Left hindlimb (tissue), 1 donor: ENCODE measurements around the gene IFIT1.
"Not testable (repeated sequence)": the region's sequence is repeated elsewhere in the genome, so short reads cannot be mapped to it uniquely, and the experiment has no call there.

ENCODE experiments used
- DNase-seq: peaks from one replicate; pipeline ENCODE4 v3.0.0-alpha.2; 2018

IFIT1 gene

DNA sequence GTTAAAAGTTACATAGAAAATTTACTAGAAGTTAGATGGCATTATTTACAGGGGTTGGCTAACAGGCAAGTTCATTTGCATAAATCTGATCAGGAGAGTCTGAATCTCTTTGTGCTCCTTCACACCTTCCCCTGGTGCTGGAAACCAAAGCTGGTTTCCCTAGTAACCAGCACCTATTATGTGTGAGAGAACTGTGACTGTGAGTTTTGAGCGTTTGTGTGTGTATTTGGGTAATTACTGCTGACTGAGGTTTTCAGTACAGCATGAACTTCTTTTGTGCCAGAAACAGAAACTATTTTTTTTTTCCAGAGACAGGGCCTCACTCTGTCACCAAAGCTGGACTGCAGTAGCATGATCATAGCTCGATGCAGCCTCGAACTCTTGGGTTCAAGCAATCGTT is 24.9 kb upstream of the IFIT1 start:
- DNase-seq: no peak

DNA sequence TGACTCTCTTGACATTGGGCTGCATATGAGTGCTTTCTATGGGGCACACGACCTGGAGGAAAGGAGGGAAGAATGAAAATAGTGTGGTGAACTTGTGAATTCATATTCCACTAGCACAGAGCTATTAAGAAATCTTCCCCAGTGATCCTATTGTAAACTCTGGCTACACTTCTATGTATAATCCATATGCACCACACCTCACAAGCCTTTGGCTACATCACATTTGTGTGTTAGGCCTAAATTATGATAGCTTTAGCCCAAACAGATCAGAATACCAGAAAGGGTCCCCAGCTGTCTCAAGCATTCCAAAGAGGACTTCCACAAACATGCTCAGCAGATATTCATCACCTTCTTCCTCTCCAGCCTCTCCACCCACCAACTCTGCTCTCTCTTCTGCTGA is 24.3 kb upstream of the IFIT1 start:
- no peak for DNase-seq

DNA sequence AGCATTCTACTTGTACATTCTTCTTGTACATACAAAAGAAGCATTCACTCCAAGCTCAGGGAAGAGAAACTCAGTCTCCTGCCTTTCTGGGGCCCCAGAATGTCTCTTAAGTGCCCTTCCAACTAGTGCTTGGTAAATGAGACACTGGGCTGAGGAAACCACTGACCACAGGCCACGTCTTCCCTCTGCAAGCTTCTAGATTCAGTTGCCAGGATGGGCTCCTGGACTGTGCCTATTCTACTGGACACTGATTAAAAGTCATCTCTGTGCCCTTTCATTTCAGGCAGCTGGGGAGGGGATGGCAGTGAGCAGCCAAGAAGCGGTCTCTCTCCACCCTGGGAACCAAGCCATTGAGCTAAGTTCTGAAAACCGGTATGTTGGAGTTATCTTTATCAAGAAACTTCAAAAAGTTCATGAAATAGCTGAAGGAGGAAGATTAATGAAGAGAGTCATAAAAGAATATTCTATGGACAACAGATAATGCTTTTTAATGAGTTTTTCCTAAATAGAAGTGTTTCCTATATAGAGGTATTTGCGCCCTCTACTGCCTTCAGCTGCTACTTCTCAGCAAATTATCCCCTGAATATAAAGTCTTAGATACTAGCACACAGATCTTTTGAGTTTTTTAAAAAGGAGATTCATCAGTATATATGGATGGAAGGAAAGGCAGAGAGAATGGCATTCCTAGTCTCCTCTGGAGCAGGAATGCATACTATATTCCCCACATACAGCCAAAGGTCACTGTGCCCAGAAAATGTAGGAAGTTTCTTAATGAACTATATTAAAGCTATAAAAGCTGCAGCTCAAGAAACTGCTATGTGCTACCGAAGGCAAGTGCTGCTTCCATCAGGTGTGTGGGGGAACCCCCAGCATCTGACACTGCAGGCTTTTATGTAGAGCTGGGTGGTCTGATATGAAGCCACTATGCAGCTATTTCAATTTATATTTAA is 23.0 kb upstream of the IFIT1 start:
- peak; percentile 74 for DNase-seq

DNA sequence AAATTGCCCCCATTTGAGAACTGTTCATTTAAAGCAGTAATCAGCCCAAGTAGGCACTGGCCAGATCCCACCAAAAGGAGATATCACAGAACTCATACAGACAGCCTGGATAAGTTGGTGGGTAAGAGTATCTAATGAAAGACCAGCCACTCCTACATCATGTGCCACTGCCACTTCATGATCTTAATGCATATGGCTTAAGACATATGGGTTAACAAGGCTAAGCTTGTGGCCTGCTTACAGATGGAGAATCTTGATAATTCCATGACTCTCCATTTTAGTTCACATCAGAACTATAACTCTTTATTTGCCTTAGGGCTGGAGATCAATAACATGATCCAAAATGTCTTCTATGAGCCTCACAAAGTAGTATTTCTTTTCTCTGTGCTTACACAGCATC is 21.3 kb upstream of the IFIT1 start:
- no peak for DNase-seq

DNA sequence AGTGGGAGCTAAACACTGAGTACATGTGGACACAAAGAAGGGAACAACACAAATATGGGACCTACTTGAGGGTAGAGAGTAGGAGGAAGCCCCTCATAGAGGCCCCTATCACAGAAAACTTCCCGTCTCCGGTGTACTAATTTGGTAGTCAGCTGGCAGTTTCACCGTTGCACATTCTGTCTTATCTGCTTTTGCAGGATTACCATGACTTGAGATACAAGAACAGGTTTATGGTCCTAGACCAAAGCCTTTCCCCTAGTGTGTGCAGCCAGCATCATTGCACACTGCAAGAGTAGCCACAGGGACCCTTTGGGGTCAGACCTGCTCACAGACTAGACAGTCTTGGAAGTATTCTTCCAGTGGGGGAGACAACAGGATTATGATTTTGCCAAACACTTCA is 20.4 kb upstream of the IFIT1 start:
- DNase-seq: no peak

DNA sequence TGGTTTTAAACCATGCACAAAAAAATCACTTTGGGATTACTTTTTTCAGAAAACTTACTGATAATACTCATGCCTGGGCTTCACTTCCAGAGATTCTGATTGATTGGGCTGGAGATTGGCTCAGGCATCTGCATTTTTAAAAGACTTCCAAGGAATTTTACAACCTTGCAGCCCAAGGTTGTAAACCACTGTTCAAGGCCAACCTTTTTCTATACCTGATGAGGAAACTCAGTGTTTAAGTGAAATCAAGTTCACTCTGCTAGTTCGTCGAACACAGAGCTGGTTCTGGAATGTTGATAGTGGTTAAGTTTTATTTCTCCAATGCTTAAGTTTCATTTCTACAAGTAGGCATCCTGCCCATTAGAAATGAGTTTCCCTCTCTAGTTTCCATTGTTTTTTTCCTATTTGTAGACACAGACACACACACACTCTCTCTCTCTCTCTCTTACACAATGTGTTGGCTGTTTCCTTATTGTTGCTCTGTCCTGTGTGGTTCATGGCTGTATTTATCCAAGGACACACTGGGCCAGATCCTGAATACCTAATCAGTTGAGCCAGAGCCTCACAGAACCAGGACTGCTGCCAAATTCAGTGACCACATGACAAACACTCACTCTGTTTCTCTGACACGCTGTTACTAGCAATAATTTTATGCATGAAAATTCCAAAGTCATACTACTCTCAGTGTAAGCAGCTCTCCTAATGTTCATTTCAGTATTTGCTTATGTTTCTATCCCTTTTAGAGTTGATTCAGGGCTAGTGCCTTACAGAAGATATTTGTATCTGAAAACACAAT is 18.3 kb upstream of the IFIT1 start:
- peak; percentile 79 for DNase-seq

DNA sequence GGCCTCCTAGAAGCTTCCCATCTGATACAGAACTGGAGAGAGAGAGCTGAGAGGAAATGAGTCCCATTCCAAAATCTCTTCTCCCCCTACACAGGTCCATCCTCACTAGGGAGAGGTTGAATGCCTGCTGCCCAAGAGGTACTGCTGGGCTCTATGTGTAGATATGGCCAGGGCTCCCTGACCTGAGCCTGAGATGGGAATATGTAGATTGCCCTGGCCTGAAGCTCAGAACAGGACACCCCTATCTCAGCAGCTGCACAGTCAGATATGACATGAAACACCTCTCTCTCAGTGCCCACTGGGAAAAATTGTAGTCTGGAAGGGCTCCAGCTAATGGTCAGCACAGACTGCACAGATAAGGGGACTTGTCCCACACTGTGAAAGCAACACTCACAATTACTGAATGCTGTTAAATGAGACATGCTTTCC is 17.7 kb upstream of the IFIT1 start:
- no peak for DNase-seq

DNA sequence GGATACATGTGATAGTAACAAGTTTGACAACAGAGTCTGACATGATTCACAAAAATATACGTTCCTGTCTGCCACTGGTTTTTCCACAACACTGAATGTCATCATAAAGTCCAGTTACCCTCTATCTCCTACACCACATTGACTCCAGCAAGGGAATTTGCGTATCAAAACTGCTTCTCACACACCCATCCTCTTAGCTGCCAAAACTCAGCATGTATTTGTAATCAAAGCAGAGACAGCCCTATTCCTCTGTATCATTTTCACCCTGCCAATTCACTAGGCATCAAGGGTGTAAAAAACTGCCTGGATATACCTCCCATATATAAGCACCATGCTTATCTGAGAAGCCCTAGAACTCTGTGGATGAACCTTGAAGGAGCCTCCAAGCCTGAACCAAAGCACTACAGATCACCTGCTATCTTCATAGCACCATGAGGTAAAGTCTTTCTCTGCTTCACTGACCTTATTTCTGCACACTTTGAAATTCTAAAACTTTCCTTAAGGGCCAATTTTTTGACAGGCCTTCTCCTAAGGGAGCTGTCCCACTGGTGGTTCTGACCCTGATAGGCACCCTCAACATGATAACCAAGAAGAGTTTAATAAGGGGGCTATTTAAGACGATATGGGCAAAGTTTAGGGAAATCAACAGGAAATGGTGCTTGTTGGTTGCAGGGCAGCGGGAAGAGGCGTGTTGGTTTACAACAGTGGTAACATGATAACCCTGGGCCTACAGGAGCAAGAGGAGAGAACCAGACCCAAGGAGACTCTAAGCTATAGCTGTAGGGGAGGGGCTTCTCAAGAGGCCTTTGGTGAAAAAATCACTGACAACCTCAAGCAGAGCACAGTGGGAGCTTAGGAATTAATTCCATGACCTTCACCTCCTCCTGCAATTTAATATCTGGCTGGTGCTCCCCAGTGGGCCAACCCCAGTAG is 14.5 kb upstream of the IFIT1 start, which contains the start of gene IFIT1B:
TSS of gene IFIT1B (plus strand) at position 352 of the 933 bp plus-strand sequence. CDS start at position 432, 80 bp downstream.
- DNase-seq: no peak

DNA sequence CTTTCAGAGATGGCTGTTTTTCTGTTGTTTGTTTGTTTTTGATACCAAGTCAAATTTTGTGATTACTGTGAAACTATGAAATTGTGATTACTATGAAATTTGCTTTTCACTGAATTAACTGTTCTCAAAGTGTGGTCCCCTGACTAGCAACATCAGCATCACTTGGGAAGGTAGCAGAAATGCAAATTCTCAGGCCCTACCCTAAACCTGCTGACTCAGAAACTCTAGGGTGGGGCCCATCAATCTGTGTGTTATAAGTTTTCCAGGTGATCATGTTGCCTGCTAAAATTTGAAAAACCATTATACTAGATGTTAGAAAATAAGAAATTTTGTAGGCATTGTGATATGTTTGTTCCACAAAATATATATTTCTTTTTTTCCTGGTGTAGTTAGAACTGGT is 13.3 kb upstream of the IFIT1 start:
- DNase-seq: no peak

DNA sequence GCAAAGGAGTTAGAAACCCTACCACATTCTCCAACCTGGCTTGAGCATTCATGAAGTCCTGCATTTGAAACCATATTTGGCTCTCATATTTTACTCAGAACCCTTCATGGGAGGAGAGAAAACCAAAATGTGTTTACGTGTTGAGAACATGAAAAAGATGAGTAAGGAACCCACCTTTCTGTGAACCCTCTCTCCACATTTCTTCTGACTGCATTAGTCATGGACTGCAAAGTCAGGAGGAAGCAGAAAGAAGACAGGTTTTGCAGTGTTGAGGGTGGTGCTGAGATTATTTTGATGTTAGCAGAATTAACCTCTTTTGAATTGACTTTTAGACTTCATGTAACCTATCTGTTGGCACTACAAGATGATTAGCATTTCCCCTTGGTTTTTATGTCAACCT is 9.7 kb upstream of the IFIT1 start:
- no peak for DNase-seq

DNA sequence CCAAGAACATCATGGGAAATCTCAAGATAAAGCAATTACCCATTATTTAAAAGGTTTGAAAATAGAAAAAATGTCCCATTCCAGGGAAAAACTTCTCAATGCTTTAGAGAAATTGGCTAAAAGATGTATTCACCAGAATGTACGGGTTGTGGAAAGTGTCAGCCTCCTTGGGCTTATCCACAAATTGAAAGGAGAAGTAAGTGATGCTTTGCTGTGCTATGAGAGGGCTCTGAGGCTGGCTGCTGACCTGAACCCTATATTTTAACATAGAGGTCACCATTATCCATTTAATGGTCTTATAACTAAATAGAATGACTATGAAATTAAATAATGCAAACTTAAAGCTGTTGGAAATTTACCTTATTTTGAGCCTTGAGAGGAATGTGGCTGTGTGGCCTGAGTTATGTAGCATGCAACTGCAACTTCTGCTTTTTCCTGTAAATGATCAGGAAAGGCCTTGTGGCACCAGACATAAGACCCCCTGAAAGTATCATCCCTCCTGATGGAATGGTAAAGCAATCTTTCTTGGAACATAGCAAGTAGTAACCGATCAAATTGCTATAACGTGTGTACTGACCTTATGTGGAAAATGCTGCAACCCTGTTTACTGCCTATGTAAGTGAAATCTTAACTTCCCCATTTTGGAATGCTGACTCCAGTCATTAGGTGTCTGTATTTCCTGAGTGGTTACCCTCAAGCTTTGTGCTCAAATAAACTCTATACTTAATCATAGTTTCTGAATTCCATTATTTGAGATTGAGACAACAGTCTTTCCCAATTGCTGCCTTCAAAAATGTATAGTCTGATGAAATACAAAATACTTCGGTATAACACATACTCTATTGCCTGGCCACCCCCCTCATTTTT is 7.7 kb upstream of the IFIT1 start:
- no peak for DNase-seq

DNA sequence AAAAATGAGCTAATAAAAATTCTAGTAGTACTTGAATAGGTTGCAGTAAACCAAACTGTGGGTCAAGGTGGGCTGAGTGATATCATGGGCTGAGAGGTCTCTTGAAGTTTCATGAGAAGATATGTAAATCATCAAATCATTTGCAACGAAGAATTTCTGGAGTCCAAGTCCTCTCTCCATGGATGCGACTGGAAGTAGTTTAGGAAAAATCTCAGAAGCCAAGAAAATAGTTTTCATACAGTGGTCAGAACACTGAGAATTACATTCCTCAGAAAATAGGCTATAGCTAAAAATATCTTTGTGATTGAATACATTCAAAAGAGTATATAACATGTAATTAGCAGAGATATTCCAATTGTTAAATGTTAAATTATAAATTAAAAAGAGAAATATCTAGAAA is 3.6 kb upstream of the IFIT1 start:
- no peak for DNase-seq

DNA sequence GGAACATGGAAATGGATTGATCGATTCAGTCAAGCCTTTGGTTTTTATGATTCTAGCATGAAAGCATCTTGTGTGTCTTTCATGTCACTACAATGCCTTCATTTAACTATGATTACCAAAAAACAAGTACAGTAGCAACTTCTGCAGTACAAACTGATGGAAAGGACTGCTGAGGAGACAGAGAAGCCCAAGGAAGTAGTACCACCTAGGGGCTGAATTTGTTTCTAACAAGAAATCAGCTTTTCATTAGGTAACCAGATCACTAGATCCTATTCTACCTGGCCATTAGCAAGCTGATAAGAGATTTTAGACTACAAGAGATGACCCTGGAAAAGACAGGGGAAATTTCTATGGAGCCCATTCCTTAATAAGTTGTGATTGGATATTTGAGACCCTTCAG is 3.2 kb upstream of the IFIT1 start:
- no peak for DNase-seq

DNA sequence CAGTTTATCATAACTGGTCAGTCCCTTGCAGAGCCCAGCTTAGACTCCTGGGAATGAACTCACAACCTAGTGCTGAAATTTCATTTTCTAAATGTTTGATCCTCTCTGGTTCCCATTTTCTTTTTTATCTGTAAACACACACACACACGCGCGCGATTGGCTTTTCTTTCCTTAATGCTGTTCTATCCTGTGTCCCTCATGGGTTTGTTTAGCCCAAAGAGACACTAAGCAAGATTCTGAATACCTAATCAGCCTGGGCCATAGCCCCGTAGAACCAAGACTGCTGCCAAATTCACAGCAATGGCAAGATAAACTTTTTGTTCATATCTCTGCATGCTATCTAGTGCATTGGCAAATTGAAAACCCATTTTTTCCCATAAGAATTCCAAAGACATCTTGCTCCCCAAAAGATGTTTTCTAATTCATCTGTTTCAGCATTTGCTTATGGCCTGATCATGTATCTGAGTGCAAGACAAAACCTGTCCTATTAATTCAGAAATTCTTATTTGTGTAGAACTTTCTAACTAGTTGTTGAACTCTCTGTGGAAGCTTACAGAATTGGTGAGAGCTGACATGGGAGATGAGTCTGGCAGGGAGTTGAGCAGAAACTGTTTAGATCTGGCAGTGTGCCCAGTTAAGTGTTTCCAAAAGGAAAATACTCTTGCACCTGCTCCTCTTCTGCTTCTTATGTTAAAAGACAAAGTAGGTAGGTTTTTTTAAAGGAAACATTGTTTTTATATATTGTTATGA is 1.8 kb upstream of the IFIT1 start:
- DNase-seq: no peak

DNA sequence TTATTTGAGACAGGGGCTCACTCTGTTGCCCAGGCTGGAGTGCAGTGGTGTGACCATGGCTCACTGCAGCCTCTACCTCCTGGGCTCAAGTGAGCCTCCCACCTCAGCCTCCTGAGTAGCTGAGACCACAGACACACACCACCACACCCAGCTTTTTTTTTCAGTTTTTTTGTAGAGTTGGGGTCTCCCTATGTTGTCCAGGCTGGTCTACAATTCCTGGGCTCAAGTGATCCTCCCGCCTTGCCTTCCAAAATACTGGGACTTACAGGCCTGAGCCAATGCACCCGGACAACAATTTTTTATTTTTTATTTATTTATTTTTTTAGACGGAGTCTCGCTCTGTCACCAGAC is 1.2 kb upstream of the IFIT1 start:
- DNase-seq: not testable (repeated sequence)

DNA sequence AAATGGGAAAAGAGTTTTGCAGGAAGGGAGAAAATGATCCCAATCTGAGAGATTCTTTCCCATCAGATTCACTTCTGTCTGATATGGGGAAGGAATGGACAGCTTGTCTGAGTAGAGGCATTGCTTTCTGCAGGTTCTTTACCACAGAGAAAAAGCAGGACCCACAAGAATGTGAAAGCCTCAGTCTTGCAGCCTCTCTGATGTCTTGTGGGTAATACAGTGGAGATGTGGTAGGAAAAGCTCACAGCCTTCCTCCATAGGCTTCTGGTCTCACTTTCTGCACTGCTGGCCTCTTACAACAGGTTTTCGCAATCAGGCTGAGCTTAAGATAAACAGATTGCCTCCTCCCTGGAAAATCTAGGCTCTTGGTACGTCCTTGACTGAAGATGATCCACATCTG is 551 bp downstream of the IFIT1 start:
- no peak for DNase-seq

DNA sequence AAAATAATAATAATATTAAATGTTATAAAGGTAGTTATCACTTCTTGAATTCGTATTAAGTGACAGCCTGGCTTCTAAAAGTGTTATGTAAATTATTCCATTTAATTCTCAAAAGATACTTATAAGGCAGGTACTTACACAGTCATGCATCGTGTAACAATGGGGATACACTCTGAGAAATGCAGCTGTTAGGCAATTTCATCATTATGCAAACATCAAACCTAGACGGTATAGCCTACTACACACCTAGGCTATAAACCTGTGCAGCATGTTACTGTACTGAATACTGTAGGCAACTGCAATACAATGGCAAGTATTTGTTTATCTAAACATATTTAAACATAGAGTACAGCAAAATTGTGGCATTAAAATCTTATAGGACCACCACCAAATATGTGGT is 1.5 kb downstream of the IFIT1 start:
- DNase-seq: no peak

DNA sequence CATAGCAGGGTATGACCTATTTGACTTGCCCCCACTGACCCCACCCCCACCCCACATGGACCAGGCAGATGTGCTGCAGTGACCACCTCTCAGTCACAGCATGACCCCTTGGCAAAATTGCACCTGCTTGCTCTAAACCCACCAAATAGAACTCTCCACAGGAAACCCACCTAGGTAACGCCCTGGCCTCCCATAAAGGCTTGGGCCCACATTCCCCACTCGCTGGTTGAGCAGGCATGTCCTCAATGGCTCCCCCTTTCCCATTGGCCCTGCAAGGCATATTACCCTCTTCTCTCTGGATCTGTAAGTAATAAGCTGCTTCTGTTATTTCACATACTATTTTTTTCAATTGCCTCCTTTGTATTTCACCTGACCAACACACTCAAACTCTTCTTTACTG is 2.7 kb downstream of the IFIT1 start:
- DNase-seq: no peak

DNA sequence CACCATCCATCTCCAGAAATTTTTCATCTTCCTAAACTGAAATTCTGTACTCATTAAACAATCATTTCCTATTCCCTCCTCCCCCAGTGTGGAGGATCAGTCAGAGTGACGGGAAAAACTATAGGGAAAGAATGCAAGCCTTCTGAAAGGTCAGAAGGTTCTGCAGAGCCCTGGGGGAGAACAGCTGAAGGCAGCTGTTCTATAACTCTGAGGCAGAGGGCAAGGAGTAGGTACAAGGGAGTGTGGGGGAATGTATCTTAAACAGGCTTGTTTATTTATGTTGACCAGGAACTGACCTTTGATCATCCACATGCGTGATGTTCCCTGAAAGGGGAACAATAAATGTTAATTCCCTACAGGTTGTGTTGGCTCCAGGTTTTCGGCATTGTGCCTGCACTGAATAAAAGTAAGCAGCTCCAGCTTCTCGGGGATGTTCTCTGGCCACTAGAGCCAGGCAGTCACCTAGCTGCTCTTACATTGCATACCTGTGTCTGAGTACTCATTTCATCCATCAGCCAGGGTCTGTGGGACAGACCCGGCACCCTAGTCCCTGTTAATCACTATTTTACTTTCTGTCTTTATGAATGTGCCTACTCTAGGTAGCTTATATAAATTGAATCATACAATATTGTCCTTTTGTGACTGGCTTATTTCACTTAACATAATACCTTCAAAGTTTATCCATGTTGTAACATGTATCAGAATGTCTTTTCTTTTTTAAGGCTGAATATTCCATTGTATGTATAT is 5.8 kb downstream of the IFIT1 start:
- no peak for DNase-seq

DNA sequence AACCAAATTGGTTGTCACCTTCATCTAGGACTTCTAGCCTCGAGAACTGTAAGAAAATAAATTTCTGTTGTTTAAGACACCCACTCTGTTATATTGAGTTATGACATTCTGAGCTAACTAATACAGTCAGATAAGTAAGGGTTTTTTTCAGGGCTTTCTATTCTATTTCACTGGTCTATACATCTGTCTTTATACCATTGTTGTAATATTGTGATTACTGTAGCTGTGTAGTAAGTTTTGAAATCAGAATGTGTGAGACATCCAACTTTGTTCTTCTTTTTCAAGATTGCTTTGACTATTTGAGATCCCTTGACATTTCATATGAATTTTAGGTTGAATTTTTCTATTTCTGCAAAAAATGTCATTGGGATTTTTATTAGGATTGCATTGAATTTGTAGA is 7.5 kb downstream of the IFIT1 start:
- no peak for DNase-seq
